TTC549 (cell line): ENCODE results near the gene ZNF445.
"Not testable (repeated sequence)": the region's sequence is repeated elsewhere in the genome, so short reads cannot be mapped to it uniquely, and the experiment has no call there.

Source experiments
- FAIRE-seq: peaks from 2 replicates; lab custom pipeline; 2012; peaks lifted over from hg19 to GRCh38; lab: Jason Lieb, UNC

Gene ZNF445

DNA sequence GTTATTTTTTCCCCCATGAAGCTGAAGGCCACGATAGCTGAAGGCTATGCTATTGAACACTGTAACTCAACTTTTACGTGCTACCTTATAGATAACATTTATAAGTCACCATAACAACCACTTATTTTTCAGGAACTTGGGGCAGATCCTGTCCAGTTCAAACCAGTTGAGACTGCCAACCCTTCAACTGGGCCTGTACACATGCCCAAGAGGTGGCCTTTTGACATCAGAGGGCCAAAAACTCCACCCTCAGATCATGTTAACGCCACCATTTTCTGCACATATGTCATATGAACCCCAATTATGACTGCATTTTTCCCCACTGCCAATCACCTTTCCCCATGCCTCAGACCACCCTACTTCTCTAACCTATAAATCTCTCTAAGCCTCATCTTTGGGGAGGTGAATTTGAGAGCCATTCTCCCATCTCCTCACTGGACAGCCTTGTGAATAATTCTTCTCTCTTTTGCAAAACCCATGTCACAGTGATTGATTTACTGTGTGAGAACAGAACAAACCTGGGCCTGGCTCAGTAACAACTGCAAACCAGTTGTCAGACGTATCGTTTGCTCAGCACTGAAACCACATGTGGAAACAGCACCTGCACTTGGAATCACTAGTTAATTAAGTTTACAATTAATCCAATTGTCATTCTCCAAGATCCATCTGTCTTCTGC lies 42.5 kb downstream of the ZNF445 start:
- no peak for FAIRE-seq

DNA sequence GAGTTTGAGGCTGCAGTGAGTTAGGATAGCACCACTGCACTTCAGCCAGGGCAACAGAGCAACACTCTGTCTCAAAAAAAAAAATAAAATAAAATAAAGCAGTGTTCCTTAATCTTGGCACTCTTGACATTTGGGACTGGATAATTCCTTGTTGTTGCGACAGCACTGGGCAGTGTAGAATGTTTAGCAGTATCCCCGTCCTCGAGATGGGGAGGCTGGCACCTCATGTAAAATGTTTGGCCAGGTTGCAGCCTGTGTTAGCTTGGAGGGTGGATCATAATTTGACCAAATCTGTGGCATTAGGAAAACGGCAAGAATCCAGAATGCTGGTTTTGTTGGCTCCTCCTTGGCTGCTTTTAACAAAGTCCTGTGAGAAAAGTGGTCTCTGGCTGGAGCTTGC lies 47.0 kb downstream of the ZNF445 start:
- no peak for FAIRE-seq

DNA sequence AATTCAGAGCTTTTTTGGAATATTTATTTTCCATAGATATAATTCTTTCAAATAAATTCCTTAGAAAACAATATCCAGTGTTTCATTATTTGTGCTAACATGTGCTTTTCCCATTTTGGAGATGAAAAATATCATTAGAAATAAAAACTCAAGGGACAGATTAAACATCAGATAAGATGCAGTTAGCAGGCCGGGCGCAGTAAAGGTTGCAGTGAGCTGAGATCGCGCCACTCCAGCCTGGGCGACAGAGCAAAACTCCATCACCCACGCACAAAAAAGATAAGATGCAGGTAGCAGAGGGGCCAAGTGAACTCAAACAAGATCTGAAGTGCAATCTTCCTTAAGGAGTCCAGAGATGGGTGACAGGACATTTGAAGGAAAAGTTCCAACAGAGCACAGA lies 48.0 kb downstream of the ZNF445 start:
- FAIRE-seq: no peak

DNA sequence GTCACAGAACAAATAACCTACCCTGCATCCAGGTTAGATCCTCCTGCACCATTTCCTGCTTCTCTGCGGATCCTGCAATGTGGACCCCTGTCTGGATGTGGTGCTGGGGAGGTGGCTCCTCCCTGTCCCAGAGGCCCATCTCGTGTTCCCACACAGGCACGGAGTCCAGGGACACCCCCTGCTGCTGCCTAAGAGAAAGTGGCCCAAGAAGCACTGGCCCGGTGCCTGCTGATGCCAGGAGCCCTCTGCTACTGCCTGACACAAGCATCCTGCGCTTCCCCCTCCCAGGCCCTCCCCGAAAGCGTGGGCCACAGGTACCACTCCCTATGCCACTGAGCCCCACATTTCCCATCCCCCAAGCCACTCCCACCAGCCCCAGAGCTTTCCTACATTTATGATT lies 48.6 kb downstream of the ZNF445 start:
- FAIRE-seq: no peak

DNA sequence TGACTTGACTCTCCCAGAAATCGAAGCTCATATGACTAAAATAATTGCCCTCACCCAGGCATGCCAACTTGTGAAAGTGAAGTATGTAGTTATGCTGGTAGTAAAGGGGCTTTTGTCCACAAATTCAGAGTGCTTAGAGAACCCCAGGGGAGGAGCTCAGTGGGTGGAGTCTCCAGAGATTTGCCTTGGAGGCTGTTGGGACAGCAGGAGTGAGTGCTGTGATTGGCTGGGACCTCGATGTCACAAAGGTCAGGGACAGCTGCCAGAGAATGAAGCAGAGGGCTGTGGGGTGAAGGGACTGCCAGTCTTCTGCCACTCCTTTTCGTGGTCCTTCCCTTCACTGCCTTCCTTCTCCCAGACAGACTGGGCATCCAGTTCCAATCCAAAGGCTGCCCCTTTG lies 49.8 kb downstream of the ZNF445 start:
- no peak for FAIRE-seq

DNA sequence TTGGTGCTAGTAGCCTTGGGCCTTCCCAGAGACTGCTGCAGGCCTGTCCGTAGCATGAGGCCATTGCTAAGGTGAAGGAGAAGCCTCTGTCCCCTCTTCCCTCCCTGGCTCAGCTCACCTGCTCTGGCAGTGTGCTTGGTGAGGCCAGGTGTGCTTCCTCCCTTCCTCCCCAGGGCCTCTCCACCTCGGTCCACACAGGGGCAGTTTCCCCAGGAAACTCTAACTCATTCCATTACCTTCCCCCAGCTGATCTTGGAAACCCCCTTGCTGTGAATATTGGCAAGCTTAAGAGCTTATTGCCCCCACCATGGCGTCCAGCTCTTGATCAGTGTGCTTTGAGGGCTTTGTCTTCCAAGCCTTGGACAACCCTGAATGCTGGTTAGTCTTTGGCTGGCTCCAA lies 52.7 kb downstream of the ZNF445 start:
- FAIRE-seq: no peak

DNA sequence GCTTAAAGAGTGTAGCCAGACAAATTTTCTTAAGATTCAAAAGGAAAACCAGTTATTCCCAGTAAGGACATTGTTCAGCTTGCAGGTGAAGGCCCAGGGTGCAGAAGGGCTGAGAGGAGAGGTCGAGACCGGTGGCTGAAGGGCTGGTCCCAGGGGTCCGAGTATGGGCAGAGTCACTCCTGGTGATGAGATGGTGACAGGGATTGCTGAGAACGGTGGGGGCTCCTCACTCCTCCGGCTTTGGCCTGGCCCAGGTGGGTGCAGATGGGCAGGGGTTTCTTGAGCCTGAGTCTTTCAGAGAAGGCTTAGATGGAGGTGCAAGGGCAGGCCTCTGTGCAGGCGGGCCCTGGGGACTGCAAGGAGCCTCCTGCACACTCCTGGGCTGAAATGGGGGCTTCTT lies 56.2 kb downstream of the ZNF445 start:
- FAIRE-seq: no peak

DNA sequence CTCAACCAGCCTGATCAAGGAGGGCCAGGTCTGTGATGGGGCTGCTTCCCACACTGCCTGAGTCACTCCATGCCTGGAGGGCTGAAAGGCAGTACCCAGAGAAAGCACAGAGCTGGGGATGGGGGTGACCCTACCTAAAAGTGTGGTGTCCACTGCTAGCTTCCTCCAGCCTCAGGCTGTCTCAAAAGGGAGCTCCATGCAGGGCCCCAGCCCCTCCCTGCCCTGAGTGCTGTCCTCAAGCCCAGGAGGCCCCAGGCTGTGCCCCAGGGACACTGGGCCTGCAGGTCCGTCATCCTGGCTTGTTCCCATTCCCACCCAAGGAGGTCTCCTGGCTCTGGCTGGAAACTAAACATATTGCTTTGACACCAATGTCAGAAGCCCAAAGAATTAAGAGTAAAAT lies 56.8 kb downstream of the ZNF445 start:
- FAIRE-seq: no peak

DNA sequence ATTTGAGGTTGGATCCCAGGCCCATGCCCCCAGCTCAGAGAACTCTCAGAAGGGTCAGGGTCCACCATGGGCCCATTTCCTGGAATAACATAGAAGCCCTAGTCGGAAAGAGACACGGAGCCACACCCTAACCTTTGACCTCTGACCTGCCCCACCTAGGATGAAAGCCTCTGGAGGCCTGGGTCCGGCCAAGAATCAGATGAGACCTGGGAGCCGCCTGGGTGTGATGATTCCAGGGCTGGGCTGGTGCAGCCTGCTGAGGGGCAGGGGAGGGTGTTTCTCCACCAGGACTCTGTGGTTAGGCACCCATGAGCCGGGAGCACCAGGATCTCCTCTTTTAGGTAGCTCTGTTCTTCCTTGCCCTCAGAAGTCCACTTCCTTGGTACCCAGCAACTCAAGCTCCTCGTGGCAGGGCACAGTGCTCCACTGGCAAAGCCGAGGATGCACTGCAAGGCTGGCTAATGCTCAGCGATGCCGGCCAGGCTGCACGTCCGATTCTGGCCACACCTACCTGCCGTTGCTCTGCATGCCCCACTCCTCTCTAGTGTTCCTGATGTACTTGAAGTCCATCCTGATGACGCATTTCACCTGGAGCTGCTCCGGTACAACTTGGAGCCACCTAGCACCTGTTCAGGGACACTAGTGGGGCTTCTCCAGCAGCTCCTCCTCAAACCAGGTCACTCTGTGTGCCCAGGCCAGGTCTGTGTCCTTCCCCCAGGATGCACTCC lies 57.4 kb downstream of the ZNF445 start:
- no peak for FAIRE-seq

DNA sequence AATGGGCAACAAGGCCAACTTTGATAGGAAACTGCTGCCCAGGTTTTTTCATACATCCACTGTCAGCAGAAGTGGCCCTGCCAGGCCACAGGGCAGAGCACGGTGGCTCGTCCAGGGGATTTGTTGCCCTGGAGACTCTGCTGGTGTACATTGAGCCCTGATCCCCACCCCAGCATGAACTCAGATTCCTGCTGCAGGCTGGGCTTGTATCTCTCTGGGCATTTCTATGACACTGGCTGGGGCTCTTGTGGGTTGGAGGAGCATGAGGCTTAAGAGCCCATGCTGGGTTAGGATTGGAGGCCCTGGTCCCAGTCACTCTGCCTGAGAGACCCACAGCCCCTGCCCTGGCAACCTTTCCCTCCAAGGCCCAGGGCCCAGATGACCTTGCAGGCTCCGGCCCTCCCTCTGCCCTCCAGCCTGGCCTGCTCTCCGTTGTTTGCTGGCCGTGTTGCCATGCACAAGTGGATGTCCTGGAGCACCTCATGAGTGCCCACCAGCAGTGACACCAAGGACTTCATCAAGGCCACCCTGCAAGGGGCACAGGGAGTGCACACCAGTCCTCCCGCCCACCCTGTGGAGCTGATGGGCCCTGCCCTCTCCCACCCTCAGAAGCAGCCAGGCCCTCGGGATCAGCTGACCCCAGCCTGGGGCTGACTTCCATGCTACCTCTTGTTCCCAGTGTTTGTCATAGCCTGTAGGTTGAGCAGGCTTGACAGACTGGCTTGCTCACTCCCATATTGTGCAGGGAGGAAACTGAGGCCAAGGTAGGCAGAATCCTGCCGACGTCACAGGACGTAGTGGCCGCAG lies 58.2 kb downstream of the ZNF445 start:
- no peak for FAIRE-seq

DNA sequence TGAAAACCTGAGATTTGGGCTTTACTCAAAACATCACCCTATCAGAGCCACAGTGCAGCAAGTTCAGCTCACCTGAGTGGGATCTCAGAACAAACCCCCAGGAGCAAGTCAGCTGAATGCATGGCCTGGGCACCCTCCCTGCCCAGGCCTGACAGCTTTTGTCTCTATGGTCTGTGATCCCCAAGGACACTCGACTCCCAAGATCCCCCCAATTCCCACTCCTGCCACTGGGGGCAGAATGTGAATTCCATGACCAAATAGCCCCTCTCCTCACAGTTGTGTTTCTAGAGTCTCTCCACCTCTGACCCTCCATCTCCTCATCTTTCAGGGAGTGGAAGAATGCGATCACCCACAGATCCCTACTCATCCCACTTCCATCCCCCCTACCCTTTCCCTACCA lies 58.9 kb downstream of the ZNF445 start:
- FAIRE-seq: no peak

DNA sequence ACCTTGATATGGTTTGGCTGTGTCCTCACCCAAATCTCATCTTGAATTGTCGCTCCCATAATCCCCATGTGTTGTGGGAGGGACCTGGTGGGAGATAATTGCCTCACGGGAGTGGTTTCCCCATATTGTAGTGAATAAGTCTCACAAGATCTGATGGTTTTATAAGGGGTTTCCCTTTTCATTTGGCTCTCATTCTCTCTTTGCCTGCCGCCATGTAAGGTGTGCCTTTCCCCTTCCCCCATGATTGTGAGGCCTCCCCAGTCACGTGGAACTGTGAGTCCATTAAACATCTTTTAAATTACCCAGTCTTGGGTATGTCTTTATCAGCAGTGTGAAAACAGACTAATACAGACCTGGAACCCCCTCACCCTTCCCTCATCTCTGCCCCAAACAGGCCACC lies 59.4 kb downstream of the ZNF445 start:
- not testable (repeated sequence) for FAIRE-seq

DNA sequence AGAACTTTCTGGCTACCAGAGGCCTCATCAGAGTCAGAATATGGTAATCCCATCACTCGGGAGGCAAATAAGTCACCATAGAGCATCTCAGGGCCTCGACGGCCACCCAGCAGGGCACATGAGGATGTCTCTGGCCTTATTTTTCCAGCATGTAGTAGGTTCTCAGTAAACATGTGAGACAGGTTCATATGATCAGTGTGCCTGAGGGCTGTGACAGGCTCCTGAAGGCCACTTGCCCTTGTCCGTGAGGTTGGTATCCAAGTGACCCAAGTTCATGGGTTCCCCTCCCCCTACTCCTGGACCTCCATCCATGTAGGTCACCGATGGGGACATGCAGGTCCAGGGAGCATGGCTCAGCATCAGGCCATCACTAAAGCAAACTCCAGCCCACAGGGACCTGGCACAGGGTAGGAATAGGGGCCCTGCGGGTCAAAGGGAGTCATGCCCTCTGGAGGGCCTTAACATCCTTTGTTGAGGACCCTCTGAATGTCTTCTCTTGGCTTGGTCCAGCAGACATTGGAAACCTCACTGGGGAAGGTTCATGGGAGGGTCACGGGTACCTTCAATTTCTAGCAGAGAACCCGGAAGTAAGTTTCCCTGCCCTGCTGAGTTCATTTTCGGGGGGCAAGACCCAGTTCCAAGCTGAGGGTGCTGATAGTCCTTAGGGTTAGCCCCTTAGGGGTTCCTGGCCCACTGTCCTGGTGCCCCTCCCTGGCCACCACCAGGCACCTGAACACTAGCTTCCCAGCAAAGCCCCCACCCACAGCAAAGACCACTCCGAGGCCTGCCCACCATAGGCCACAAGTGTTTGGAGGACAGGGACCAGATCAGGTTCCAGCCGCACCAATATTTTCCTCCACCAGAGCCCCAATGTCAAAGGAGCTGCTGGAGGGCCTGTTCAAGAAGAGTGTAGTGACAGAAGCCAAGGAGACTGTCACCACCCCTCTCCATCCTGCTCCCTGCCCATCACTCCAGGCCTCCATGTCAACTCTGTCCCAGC lies 61.1 kb downstream of the ZNF445 start:
- FAIRE-seq: no peak

DNA sequence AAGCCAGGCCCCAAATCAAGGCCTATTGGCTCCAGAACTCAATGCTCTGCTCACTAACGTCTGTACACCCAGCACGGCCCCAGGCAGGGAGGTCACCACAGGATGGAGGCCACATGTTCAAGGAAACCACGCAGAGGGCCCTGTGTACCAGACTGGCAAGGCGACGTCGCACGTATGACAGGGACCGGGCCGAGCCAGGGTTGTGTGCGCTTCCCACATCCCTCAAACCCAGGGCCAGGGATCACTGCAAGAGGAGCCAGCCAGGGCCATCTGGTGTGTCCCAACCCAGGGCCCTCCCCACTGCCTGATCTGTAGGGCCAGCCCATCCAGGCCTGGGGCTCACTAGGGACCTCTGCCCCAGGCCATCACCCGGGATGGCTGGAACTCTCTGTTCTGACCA lies 62.0 kb downstream of the ZNF445 start:
- no peak for FAIRE-seq

DNA sequence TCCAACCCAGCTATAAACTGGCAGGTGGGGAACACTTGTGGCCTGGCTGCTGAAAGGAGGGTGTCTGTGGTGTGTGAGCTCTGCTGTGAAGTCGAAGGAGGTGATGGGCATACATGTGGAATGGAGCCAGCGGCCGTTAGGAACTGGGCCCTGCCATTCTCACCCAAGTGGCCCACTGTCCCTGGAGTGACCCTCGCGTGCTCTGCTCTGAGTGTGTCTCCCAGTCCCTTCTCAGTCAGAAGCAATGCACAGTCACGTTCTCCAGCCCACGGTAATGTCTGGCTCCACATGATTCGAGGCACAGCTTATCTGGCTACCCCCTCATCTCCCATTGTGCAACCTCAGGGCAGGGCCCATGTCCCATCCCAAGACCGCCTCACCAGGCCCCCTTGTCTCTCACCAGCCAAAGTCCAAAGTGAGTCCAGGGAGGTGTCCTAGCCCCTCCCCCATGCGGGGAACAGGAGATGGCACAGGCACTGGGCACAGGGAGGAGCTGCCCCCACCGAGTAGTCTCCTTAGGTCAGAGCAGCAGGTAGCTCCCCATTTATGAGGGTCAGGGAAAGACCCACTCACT lies 62.9 kb downstream of the ZNF445 start:
- no peak for FAIRE-seq

DNA sequence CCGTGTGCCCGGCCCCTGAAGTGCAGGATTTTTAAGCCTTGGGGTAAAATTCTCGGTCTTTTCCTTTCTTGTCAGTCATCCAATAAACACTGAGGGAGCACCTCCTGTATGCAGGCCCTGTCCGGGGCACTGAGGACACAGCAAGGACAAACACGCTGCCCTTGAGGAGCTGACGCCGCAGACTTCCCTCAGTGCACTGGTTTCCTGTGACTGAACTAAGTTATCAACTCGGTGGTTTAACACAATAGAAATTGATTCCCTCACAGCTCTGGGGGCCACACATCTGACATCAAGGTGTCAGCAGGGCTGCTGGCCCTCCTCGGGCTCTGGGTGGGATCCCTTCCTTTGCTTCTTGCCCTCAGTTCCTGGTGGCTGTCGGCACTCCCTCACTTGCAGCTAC lies 65.1 kb downstream of the ZNF445 start:
- FAIRE-seq: no peak

DNA sequence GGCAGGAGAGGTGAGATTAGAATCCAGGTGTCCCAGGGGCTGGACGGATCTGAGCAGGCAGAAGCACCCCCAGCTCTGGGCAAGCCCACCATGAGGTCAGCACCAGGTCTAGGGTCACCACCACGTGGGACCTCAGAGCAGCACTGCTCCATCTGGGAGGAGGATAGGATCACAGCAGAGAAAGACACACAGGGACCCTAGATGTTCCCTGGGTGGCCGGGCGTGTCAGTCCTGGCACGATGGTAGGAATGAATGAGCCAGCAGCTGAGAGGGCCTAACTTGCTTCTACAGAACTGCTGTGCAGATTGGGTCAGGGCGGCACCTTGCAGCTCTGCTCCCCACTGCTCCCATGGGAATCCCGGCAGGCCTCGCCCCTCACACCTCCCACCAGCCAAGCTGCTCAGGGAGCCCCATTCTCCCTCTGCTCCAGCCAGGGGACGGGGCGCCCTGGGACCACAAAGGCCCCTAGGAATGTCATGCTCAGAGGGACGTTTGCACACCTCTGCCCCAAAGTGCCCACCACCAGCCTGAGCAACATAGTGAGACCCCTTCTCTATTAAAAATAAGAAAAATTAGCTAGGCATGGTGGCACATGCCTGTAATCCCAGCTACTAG lies 66.3 kb downstream of the ZNF445 start:
- FAIRE-seq: no peak

DNA sequence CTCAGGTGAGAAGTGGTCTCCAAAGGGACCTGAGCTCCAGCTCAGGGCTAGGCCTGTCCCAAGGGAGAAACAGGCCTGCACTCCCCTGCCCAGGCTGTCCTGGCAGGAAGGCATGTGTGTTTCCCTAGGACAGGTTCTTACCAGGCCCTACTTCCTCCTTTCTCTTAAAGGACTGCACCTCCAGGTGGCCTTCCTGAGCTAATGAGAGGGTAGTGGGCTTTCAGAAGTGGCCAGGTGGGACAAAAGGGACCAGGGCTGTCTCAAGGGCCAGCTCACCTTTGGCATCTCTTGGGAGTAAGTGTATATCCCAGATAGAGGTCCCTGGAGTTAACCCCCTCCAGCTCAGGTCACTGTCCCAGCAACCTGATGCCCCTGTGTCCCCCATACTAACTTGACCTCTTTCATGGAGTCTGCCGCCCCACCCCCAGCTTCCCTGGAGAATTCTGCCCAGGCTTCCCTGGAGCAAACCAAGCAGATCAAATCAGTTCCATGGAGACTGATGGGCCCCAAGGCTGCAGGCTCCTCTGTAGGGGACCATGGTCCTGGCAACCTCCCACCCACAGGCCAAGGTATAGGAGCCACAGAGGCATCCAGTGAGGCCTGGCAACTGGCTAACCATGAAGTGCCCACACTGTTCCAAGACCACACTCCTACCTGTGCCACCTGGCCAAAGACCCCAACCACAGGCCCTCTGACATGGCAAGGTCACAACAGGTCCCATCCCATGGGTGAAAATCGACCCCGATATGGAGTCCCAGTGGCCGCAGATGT lies 67.6 kb downstream of the ZNF445 start:
- FAIRE-seq: no peak

DNA sequence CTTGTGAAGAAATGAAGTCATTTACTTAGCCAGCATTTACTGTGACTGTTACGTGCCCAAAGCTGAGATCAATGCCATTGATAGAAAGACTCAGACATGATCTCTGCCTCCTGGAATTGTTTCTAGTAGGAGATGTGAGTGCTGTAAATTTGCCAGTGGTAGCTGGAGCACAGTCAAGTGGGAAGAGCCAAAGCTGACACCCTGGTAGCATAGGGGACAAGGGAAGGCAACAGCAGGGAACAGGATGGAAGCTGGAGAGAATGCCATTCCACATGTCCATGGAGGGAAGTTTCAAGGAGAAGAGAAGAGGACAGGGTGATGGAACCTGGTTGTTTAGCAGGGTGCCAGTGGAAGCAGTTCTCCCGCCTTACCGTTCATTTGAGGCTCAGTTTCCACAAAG lies 74.9 kb downstream of the ZNF445 start:
- FAIRE-seq: no peak

DNA sequence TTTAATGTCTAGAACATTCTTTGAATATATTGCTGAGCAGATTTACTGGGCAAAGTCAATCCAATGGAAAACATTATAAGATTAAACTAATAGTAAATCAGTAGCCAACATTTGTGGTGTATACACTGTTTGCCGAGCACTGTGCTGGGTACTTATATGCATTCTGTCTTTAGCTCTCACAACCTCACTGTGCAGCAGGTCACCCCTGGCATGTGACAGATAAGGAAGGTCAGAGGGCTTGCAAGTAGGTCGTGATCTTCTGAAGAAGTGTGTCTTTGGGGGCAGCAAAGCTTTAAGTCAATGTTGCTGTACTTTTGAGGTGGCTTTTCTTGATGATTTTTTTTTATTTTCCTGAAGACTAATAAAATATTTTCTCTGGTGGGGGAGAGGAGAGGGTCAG lies 76.7 kb downstream of the ZNF445 start:
- FAIRE-seq: no peak

DNA sequence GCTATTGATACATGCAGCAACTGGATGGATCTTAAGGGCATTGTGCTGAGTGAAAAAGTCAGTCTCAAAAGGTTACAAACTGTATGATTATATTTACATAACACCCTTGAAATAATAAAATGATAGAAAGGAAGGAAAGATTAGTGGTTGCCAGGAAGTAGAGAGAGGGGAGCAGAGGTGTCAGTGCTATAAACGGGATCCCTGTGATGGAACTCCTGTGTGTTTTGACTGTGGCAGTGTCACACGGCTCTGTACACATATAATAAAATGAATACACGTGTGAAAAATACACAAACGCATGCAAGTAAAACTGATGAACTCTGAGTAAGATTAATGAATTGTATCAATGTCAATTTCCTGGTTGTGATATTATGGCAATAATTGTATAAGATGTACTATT lies 78.6 kb downstream of the ZNF445 start:
- no peak for FAIRE-seq
